ENCODE results near the gene TRABD2B. TPM values are rescaled to one million over a fixed set of nuclear protein-coding genes. Genes with fewer than 3 reads are reported as not detected.

The TRABD2B gene
- total RNA-seq, 1 experiment from 2014 or later: 0.36 TPM

DNA sequence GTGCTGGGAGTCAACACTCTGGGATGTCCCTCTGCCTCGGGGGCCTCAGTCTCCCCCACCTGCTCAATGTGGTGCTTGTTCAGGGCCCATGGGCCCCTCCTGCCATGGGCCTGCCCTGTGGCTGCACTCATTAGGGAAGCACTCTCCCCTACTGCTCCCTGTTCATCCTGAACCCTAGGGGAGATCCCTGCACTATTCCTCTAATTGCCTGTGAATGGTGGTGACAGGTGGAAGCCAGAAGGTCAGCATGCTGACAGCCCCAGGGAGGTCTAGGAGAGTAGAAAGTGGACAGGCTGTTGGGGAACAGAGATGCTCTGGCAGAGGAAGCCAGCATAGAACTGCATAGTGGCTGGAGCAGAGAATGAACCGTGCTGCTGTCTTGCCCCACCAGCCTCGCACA, 217.6 kb downstream of the TRABD2B start:
- no peaks in the 10 kb centered on the region for H3K9me3 ChIP-seq
- H3K36me3 ChIP-seq (ENCODE audit: control insufficient read depth, insufficient read depth, low read length): no peaks in the 10 kb centered on the region
- H3K4me3 Mint-ChIP-seq (ENCODE audit: unreplicated experiment): no peak overlapping the region
- CTCF ChIA-PET: no interaction called here
- no peaks in the 10 kb centered on the region for H3K36me3 Mint-ChIP-seq (ENCODE audit: insufficient read depth, unreplicated experiment)
- no peaks in the 10 kb centered on the region for H3K9me3 Mint-ChIP-seq (ENCODE audit: unreplicated experiment)
- POLR2A ChIA-PET: no interaction called here
- H3K4me1 Mint-ChIP-seq (ENCODE audit: low read depth, unreplicated experiment): peaks cover 7% of the 10 kb centered on the region
- BruUV-seq (replicated peaks): no TSS peak
- no peaks in the 10 kb centered on the region for H3K27me3 ChIP-seq (replicated peaks; ENCODE audit: control insufficient read depth, insufficient read depth, low read length)
- peaks cover 6% of the 10 kb centered on the region for H3K27me3 Mint-ChIP-seq (ENCODE audit: insufficient read depth, unreplicated experiment)
- no peak for DNase-seq
- no peaks in the 10 kb centered on the region for H3K4me1 ChIP-seq
- intact Hi-C loops (cut with micrococcal nuclease; ENCODE audit: unreplicated experiment): no loop called here
- no peak overlapping the region for H3K27ac Mint-ChIP-seq (ENCODE audit: unreplicated experiment)
- TF ChIP-seq, protein P1, sequence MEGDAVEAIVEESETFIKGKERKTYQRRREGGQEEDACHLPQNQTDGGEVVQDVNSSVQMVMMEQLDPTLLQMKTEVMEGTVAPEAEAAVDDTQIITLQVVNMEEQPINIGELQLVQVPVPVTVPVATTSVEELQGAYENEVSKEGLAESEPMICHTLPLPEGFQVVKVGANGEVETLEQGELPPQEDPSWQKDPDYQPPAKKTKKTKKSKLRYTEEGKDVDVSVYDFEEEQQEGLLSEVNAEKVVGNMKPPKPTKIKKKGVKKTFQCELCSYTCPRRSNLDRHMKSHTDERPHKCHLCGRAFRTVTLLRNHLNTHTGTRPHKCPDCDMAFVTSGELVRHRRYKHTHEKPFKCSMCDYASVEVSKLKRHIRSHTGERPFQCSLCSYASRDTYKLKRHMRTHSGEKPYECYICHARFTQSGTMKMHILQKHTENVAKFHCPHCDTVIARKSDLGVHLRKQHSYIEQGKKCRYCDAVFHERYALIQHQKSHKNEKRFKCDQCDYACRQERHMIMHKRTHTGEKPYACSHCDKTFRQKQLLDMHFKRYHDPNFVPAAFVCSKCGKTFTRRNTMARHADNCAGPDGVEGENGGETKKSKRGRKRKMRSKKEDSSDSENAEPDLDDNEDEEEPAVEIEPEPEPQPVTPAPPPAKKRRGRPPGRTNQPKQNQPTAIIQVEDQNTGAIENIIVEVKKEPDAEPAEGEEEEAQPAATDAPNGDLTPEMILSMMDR (IDR thresholded peaks at IDR 0.05; ENCODE audit: insufficient read depth in 1 of 2, low read depth in 1 of 2, low read length in 1 of 2, severe bottlenecking in 1 of 2, unreplicated experiment in 1 of 2): no peak
- H3K4me3 ChIP-seq (ENCODE audit: low read depth, low read length): no peak overlapping the region

DNA sequence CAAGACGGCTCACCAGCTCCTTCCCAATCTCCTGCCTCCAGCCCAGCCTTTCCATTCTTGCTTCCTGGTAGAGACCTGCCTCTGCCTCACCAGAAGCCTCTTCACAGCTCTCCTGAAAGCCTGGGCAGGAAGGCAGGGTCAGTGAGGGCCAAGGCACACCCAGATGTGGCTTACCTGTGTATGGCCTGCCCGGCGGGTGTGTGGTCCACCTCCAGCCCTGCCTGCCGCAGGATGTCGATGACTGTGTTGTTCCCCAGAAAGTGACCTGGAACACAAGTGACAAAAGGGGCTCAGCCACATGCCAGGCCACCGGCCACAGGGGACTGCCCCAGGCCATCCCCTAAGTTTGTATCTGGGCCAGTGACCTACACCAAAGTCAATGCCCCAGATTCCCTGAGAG, 218.9 kb downstream of the TRABD2B start:
- Histone ChIP-seq H3K36me3 (ENCODE audit: control insufficient read depth, insufficient read depth, low read length) (no peaks in the 10 kb centered on the region), H3K27me3 (replicated peaks; ENCODE audit: control insufficient read depth, insufficient read depth, low read length) (no peaks in the 10 kb centered on the region), H3K4me3 (ENCODE audit: low read depth, low read length) (no peak overlapping the region), H3K9me3 (no peaks in the 10 kb centered on the region), H3K4me1 (no peaks in the 10 kb centered on the region)
- DNase-seq: no peak
- Mint-ChIP-seq H3K36me3 (ENCODE audit: insufficient read depth, unreplicated experiment) (no peaks in the 10 kb centered on the region), H3K27me3 (ENCODE audit: insufficient read depth, unreplicated experiment) (peaks cover 6% of the 10 kb centered on the region), H3K9me3 (ENCODE audit: unreplicated experiment) (no peaks in the 10 kb centered on the region), H3K4me1 (ENCODE audit: low read depth, unreplicated experiment) (peaks cover 7% of the 10 kb centered on the region), H3K4me3 (ENCODE audit: unreplicated experiment) (no peak overlapping the region), H3K27ac (ENCODE audit: unreplicated experiment) (no peak overlapping the region)
- intact Hi-C loops (cut with micrococcal nuclease; ENCODE audit: unreplicated experiment): no loop called here
- BruUV-seq (replicated peaks): no TSS peak
- CTCF ChIA-PET: interaction anchor here (1.0 kb wide), 1 partner anchor 102 kb away, joined by 4 read pairs; no protein-coding TSS in a partner anchor
- TF ChIP-seq, protein P1 (IDR thresholded peaks at IDR 0.05; ENCODE audit: insufficient read depth in 1 of 2, low read depth in 1 of 2, low read length in 1 of 2, severe bottlenecking in 1 of 2, unreplicated experiment in 1 of 2): no peak
- POLR2A ChIA-PET: no interaction called here

DNA sequence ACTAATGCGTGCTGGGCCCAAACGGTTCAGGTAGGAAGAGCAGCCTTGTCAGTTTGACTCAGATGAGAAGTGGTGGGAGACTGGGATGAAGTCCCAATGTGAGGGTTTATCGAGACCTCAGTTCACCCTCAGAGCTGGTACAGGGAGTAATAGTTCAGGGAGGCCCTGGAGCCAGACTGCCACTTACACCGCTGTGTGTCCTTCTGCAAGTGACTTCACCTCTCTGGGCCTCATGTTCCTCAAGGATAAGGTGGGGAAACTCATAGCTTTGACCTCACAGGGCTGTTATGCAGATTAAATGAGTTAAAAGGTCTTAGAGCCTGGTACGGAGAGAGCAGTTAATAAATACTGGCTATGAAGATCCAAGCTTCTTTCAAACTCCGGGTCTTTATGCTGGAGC, 219.9 kb downstream of the TRABD2B start:
- no peaks in the 10 kb centered on the region for H3K27me3 ChIP-seq (replicated peaks; ENCODE audit: control insufficient read depth, insufficient read depth, low read length)
- DNase-seq: no peak
- Mint-ChIP-seq H3K4me3 (ENCODE audit: unreplicated experiment) (no peak overlapping the region), H3K36me3 (ENCODE audit: insufficient read depth, unreplicated experiment) (no peaks in the 10 kb centered on the region), H3K27me3 (ENCODE audit: insufficient read depth, unreplicated experiment) (peaks cover 3% of the 10 kb centered on the region), H3K4me1 (ENCODE audit: low read depth, unreplicated experiment) (peaks cover 6% of the 10 kb centered on the region), H3K9me3 (ENCODE audit: unreplicated experiment) (no peaks in the 10 kb centered on the region), H3K27ac (ENCODE audit: unreplicated experiment) (no peak overlapping the region)
- BruUV-seq (replicated peaks): no TSS peak
- TF ChIP-seq, protein P1 (IDR thresholded peaks at IDR 0.05; ENCODE audit: insufficient read depth in 1 of 2, low read depth in 1 of 2, low read length in 1 of 2, severe bottlenecking in 1 of 2, unreplicated experiment in 1 of 2): no peak
- intact Hi-C loops (cut with micrococcal nuclease; ENCODE audit: unreplicated experiment): no loop called here
- ChIA-PET POLR2A (no interaction called here), CTCF (no interaction called here)
- H3K4me1 ChIP-seq: no peaks in the 10 kb centered on the region
- H3K36me3 ChIP-seq (ENCODE audit: control insufficient read depth, insufficient read depth, low read length): no peaks in the 10 kb centered on the region
- H3K4me3 ChIP-seq (ENCODE audit: low read depth, low read length): no peak overlapping the region
- no peaks in the 10 kb centered on the region for H3K9me3 ChIP-seq
